Measurements from ENCODE around the gene TRAF7. TPM values are rescaled to one million over a fixed set of nuclear protein-coding genes. Genes with fewer than 3 reads are reported as not detected.

Gene TRAF7
- total RNA-seq, 1 experiment from 2014 or later = 39.5 TPM

GRCh38 chr16:2158262-2158638, 2.7 kb downstream of the TRAF7 start:
- Histone ChIP-seq H3K27me3 (replicated peaks) (no peaks in the 10 kb centered on the region), H3K9me3 (replicated peaks) (no peaks in the 10 kb centered on the region), H3K36me3 (peaks cover 27% of the 10 kb centered on the region), H3K27ac (no peak overlapping the region), H3K4me1 (replicated peaks) (peaks cover 18% of the 10 kb centered on the region), H3K4me3 (no peak overlapping the region)
- no peak for DNase-seq (ENCODE audit: low read depth in 1 of 2, low spot score in 2 of 2)

- Histone ChIP-seq H3K4me1 (replicated peaks) (peaks cover 7% of the 10 kb centered on the region), H3K27me3 (replicated peaks) (no peaks in the 10 kb centered on the region), H3K27ac (no peak overlapping the region), H3K9me3 (replicated peaks) (no peaks in the 10 kb centered on the region), H3K36me3 (peaks cover 21% of the 10 kb centered on the region), H3K4me3 (no peak overlapping the region)
- no peak for DNase-seq (ENCODE audit: low read depth in 1 of 2, low spot score in 2 of 2)
Measured at GRCh38 chr16:2159175-2159838, 3.7 kb downstream of the TRAF7 start.

GRCh38 chr16:2160915-2161551, 5.5 kb downstream of the TRAF7 start:
- Histone ChIP-seq H3K36me3 (peaks cover 17% of the 10 kb centered on the region), H3K4me3 (no peak overlapping the region), H3K27me3 (replicated peaks) (no peaks in the 10 kb centered on the region), H3K9me3 (replicated peaks) (no peaks in the 10 kb centered on the region), H3K27ac (no peak overlapping the region), H3K4me1 (replicated peaks) (peaks cover 7% of the 10 kb centered on the region)
- no peak for DNase-seq (ENCODE audit: low read depth in 1 of 2, low spot score in 2 of 2)

GRCh38 chr16:2161911-2162310, 6.3 kb downstream of the TRAF7 start:
- Histone ChIP-seq H3K36me3 (peaks cover 25% of the 10 kb centered on the region), H3K27me3 (replicated peaks) (no peaks in the 10 kb centered on the region), H3K4me3 (no peak overlapping the region), H3K27ac (no peak overlapping the region), H3K9me3 (replicated peaks) (no peaks in the 10 kb centered on the region), H3K4me1 (replicated peaks) (peaks cover 3% of the 10 kb centered on the region)
- no peak for DNase-seq (ENCODE audit: low read depth in 1 of 2, low spot score in 2 of 2)

- no peak overlapping the region for H3K4me3 ChIP-seq
- no peaks in the 10 kb centered on the region for H3K27me3 ChIP-seq (replicated peaks)
- no peaks in the 10 kb centered on the region for H3K9me3 ChIP-seq (replicated peaks)
- peaks cover 33% of the 10 kb centered on the region for H3K36me3 ChIP-seq
- H3K4me1 ChIP-seq (replicated peaks) = no peaks in the 10 kb centered on the region
- H3K27ac ChIP-seq = no peak overlapping the region
- no peak for DNase-seq (ENCODE audit: low read depth in 1 of 2, low spot score in 2 of 2)
Measured at GRCh38 chr16:2162676-2163118, 7.1 kb downstream of the TRAF7 start.

- Histone ChIP-seq H3K27me3 (replicated peaks) (no peaks in the 10 kb centered on the region), H3K9me3 (replicated peaks) (no peaks in the 10 kb centered on the region), H3K36me3 (peaks cover 33% of the 10 kb centered on the region), H3K4me1 (replicated peaks) (no peaks in the 10 kb centered on the region), H3K27ac (no peak overlapping the region), H3K4me3 (no peak overlapping the region)
- no peak for DNase-seq (ENCODE audit: low read depth in 1 of 2, low spot score in 2 of 2)
Measured at GRCh38 chr16:2163211-2163881, 7.8 kb downstream of the TRAF7 start.

- no peaks in the 10 kb centered on the region for H3K9me3 ChIP-seq (replicated peaks)
- H3K27ac ChIP-seq = no peak overlapping the region
- H3K4me3 ChIP-seq = no peak overlapping the region
- no peak for DNase-seq (ENCODE audit: low read depth in 1 of 2, low spot score in 2 of 2)
- peaks cover 50% of the 10 kb centered on the region for H3K36me3 ChIP-seq
- no peaks in the 10 kb centered on the region for H3K4me1 ChIP-seq (replicated peaks)
- H3K27me3 ChIP-seq (replicated peaks) = no peaks in the 10 kb centered on the region
Measured at GRCh38 chr16:2165861-2166260, 10.3 kb downstream of the TRAF7 start.

- no peaks in the 10 kb centered on the region for H3K9me3 ChIP-seq (replicated peaks)
- H3K4me1 ChIP-seq (replicated peaks) = no peaks in the 10 kb centered on the region
- H3K4me3 ChIP-seq = no peak overlapping the region
- H3K36me3 ChIP-seq = peaks cover 56% of the 10 kb centered on the region
- H3K27me3 ChIP-seq (replicated peaks) = no peaks in the 10 kb centered on the region
- DNase-seq (ENCODE audit: low read depth in 1 of 2, low spot score in 2 of 2) = no peak
- H3K27ac ChIP-seq = no peak overlapping the region
Measured at GRCh38 chr16:2166263-2167067, 10.9 kb downstream of the TRAF7 start.

GRCh38 chr16:2167068-2167638, 11.6 kb downstream of the TRAF7 start:
- H3K4me3 ChIP-seq = no peak overlapping the region
- no peaks in the 10 kb centered on the region for H3K9me3 ChIP-seq (replicated peaks)
- H3K4me1 ChIP-seq (replicated peaks) = no peaks in the 10 kb centered on the region
- DNase-seq (ENCODE audit: low read depth in 1 of 2, low spot score in 2 of 2) = no peak
- no peaks in the 10 kb centered on the region for H3K27me3 ChIP-seq (replicated peaks)
- no peak overlapping the region for H3K27ac ChIP-seq
- peaks cover 62% of the 10 kb centered on the region for H3K36me3 ChIP-seq

GRCh38 chr16:2170080-2170479, 14.5 kb downstream of the TRAF7 start:
- no peak for DNase-seq (ENCODE audit: low read depth in 1 of 2, low spot score in 2 of 2)
- Histone ChIP-seq H3K36me3 (peaks cover 76% of the 10 kb centered on the region), H3K27ac (no peak overlapping the region), H3K9me3 (replicated peaks) (no peaks in the 10 kb centered on the region), H3K4me3 (no peak overlapping the region), H3K27me3 (replicated peaks) (no peaks in the 10 kb centered on the region), H3K4me1 (replicated peaks) (no peaks in the 10 kb centered on the region)

GRCh38 chr16:2170587-2171435, 15.2 kb downstream of the TRAF7 start:
- no peak for DNase-seq (ENCODE audit: low read depth in 1 of 2, low spot score in 2 of 2)
- no peaks in the 10 kb centered on the region for H3K4me1 ChIP-seq (replicated peaks)
- no peaks in the 10 kb centered on the region for H3K9me3 ChIP-seq (replicated peaks)
- no peak overlapping the region for H3K4me3 ChIP-seq
- H3K27ac ChIP-seq = no peak overlapping the region
- H3K36me3 ChIP-seq = peaks cover 82% of the 10 kb centered on the region
- H3K27me3 ChIP-seq (replicated peaks) = no peaks in the 10 kb centered on the region

- Histone ChIP-seq H3K27me3 (replicated peaks) (no peaks in the 10 kb centered on the region), H3K27ac (no peak overlapping the region), H3K4me3 (no peak overlapping the region), H3K9me3 (replicated peaks) (no peaks in the 10 kb centered on the region), H3K36me3 (peaks cover 80% of the 10 kb centered on the region), H3K4me1 (replicated peaks) (no peaks in the 10 kb centered on the region)
- DNase-seq (ENCODE audit: low read depth in 1 of 2, low spot score in 2 of 2) = no peak
Measured at GRCh38 chr16:2171601-2172178, 16.1 kb downstream of the TRAF7 start.

Measured in SJSA1 (cell line).